DMS53 (cell line): ENCODE data around the gene NPAS3.

Source experiments
- DNase-seq: peaks from one replicate; lab custom pipeline; 2025; lab: John Stamatoyannopoulos, UW

NPAS3 gene

DNA sequence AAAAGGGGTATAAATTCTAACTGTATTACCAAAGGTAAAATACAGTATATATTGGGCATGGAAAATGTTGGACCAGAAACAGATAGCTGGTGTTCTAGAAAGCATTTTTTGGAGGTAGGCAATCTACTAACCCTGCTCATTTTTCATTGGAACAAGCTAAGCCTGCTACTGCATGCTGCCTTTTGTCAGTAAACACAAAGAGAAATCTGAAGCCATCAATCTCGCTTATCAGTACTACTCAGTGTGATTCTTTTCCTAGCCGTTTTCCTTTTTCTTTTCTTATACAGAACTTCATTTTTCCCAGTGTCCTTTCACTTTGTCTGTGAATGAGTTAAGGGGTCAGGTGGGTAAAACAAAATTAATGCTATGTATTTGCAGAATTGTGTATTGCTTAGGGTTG, 312.3 kb downstream of the NPAS3 start:
- no peak for DNase-seq

- no peak for DNase-seq
Measured at GRCh38 chr14:33254342-33254741, 315.7 kb downstream of the NPAS3 start.

- DNase-seq: no peak
Measured at GRCh38 chr14:33254861-33255395, 316.2 kb downstream of the NPAS3 start.

- DNase-seq: no peak
Measured at GRCh38 chr14:33257796-33258195, 319.1 kb downstream of the NPAS3 start.

GRCh38 chr14:33259764-33260163, 321.1 kb downstream of the NPAS3 start:
- DNase-seq: no peak

DNA sequence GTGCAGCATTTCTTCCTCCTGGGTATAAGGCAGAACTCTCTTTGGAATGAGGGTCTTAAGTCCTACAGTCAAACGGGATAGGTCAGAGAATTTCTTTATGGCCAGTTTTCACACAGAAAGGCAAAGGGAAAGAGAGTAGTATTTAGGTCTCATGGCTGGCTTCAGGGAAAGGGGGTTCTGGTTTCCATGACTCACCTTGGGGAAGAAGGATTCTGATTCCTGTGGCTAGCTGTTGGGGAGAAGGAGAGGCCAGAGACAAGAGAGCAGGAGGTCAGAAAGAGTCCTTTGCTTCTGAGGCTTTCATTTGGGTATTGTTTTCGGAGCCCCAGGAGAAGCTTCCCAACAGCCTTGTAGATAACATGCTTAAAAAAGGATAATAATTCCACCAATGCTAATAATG, 332.5 kb downstream of the NPAS3 start:
- no peak for DNase-seq

DNA sequence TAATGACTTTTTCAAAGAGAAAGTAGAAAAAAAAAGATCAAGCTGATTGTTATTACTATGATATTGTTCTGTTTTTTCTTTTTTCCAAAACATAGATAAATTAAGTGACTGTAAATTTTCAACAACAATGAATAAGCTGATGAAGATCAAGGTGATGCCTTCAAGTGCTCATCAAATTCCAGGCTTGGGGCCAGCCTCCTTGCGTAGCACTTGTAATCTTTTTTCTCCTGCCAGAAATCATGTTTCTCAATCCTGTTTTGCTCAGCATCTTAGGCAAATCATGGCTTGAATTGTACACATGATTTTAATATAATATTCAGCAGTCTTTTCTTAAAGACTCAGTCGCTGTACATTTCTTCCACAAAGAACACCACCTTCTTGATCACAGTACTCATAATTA, 333.2 kb downstream of the NPAS3 start:
- no peak for DNase-seq

DNA sequence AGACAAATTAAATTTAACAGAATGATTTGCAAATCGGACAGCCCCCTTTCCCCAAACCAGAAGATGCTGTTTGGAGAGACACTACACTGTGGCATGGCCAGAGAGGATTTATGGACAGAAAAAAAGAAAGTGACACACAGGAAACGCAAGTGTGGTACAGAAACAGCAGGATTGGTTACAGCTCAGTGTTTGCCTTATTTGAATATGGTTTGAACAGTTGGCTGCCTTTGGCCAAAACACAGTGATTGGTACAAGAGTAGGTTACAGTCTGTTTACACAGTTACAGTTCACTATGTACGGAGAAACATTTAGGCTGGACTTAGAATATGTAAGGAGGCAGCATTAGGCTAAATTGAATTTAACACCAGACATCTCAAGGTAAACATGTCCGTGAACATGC, 335.3 kb downstream of the NPAS3 start:
- DNase-seq: no peak

DNA sequence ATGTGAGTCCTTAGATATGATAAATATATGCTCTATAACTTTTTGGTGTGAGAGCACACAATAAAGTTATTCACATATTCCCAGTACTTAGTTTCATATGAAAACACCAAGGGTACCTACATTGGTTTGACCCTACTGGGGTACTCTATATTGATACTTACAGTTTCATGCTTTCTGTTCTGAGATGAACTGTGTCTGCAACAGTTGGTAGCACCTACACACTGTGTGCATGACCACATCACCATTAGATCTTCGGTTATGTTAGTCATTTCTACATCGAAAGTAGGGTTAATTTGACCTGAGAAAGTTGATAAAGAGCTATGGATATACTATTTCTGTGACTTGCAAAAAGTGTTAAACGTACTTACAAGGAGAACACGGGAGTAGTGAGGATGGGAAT, 337.2 kb downstream of the NPAS3 start:
- DNase-seq: no peak

DNA sequence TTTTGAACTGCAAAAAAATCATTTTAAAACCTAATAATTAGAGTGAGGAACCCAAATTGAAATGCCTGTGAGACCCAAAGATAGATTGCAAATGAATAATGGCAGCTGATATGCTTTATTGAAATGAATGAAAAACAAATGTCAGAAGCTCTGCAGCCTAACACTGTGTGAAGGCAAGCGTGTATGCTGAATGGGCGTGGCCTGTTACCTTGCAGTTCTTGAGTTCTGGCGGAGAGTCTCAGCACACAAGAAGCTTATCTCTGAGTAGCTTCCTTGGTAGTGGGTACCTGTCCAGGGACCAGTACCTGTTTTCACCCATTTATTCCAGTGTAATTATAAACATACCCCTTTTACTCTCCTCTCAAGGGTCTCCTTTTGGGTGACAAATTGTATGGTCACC, 341.2 kb downstream of the NPAS3 start:
- DNase-seq: no peak

DNA sequence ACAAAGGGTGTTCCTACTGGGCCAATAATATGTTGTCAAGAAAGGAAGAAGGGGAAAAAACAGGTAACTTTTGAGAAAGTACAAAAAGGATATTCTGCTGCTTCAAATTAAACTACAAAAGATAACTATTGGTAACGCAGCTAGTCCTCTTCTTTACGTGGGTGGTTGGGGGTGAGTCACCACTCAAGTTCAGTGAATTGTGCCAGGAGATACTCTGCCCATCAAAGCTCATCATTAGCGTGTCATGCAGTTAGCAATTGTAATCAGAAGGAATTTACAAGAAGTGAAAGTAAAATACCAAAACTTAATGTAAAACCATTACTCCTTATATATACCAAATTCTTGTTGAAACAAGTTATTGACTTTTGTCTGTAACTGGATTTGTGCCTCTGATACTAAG, 342.0 kb downstream of the NPAS3 start:
- DNase-seq: peak; percentile 2

- DNase-seq: no peak
Measured at GRCh38 chr14:33282331-33283230, 343.9 kb downstream of the NPAS3 start.

DNA sequence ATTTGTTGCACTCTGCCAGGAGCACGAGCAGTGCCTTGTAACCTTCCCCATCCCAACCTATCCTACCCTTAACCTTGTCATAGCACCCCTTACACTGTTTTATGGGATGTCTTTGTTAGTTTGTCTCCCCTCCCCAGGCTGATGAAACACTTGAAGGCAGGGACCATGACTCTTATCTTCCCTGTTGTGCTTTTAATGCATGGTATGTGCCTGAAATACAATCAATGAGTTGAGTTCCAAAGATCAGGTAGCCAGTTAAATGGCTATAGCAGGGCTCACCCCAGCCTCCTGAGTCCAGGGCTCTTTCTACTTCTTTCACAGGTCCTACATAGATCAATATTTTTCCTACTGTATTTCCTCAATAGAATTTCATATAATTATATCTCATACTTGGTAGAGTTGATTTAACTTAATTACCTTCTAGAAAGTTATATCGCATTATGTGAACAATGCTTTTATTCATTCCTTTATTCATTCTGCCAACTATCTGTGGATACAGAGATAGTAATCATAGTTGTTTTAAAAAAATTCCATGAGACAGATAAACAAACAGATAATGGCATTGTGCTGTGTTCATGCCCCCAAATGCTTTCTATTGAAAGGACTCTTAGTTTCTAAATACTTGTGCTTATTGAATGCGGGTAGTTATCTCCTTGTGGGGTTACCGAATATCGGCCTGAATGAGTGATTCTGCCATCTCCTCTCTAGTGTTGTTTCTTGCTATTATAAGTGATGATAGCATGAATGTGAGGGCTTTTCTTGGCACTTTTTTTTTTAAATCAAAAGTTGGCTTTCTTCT, 347.4 kb downstream of the NPAS3 start:
- DNase-seq: no peak

DNA sequence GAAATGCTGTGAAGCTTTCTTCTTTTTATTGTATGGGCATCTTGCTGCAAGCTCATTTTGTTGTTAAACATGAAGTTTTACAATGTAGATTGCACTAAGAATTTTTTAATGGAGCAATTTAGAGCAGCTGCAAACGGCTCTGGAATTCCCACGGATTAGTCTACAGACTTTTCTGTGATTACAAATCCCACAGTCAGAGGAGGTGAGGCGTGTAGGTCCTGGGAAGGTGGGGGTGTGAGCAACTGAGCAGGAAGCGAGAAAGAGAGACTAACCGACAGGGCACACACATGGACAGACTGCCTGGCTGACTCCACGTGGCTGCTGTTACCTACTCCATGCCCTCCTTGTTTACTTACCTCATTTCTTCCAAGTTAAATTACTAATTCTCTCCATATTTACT, 348.5 kb downstream of the NPAS3 start:
- DNase-seq: no peak

GRCh38 chr14:33290641-33291040, 352.0 kb downstream of the NPAS3 start:
- DNase-seq: no peak

DNA sequence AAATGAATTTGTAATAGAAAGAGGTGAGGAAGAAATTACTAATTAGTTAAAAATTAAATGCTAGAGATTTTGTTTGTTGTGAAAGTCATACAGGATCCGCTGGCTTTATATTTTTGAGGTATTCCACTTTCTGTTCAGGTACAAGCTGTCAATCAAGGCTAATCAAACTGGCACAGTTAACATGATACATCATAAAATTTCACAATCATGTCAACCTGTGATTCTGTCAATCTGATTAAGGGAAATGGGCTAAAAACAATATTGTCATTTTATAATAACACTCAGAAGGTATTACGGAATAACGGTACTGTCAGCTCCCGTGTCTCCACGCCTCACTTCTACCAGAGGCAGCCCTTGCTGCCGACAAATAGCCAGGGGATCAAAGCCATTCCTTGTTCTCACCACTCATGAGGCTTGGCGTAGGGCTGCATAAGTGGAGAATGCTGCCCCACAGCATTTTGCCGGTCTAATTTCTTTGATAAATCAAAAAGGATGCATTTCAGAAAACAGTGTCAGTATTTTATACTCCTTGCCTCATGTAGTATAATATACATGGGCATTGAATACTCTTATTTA, 352.9 kb downstream of the NPAS3 start:
- no peak for DNase-seq

DNA sequence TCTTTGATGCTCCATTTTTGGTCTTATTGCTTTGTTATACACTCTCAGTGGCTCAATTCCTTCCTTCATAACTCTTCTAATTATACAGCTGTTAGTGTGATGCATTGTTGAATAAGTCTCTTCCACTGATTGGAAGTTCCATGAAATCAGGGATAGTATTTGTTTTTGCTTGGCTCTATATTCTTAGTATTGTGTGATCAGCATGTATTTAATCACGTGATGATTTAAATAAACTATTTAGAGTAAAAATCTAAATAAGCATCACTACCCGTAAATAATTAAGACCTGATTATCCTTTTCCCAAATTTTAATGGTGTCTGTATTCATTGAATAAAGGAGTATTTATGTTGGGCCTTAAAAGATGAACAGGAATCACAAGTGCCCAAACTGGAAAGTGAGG, 355.7 kb downstream of the NPAS3 start:
- no peak for DNase-seq

DNA sequence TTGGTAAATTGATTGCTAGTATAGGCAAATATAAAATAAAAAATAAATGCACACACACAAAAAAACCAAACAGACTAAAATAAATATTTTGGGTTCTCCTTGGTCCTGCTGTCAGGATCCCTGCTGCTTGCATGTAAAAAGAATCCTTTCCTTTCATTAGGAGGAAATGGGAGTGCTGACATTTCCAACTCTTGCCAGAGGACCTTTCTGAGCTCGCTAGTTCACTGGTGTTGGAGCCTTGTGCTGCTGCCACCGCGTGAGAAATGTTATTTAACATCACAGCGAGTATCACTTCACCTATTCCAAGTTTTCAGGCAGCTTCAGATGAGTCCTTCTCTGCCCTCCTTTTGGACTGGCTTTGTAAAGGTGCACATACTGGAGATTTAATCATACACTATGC, 358.9 kb downstream of the NPAS3 start:
- DNase-seq: no peak

GRCh38 chr14:33307691-33308251, 369.1 kb downstream of the NPAS3 start:
- no peak for DNase-seq

GRCh38 chr14:33309106-33309505, 370.4 kb downstream of the NPAS3 start:
- DNase-seq: peak; percentile 9

GRCh38 chr14:33315217-33315616, 376.5 kb downstream of the NPAS3 start:
- no peak for DNase-seq

GRCh38 chr14:33315721-33316120, 377.0 kb downstream of the NPAS3 start:
- DNase-seq: no peak
